HG02840 (cell line): ENCODE measurements around the gene SAMD3.
"Not testable (repeated sequence)": the region's sequence is repeated elsewhere in the genome, so short reads cannot be mapped to it uniquely, and the experiment has no call there.

Experiments used
- ATAC-seq: cut with Tn5 transposase; IDR thresholded peaks from one replicate; pipeline ENCODE4 v1.9.1; 2021; ENCODE audit warnings: mild to moderate bottlenecking, moderate library complexity, moderate number of reproducible peaks; ENCODE audit not compliant: unreplicated experiment, low FRiP score

The SAMD3 gene

GRCh38 chr6:130182466-130182865 lies 40.3 kb downstream of the SAMD3 start:
- ATAC-seq: no peak

GRCh38 chr6:130178692-130179091 lies 44.1 kb downstream of the SAMD3 start:
- no peak for ATAC-seq

GRCh38 chr6:130176378-130176777 lies 46.4 kb downstream of the SAMD3 start:
- no peak for ATAC-seq

- ATAC-seq: not testable (repeated sequence)
Measured at GRCh38 chr6:130173377-130174004, 49.3 kb downstream of the SAMD3 start.

GRCh38 chr6:130170160-130170559 lies 52.6 kb downstream of the SAMD3 start:
- not testable (repeated sequence) for ATAC-seq

- ATAC-seq: no peak
Measured at GRCh38 chr6:130167655-130168054, 55.1 kb downstream of the SAMD3 start.

GRCh38 chr6:130164251-130164650 lies 58.5 kb downstream of the SAMD3 start:
- no peak for ATAC-seq

- ATAC-seq: no peak
Measured at GRCh38 chr6:130163266-130163665, 59.5 kb downstream of the SAMD3 start.

GRCh38 chr6:130162421-130162820 lies 60.3 kb downstream of the SAMD3 start:
- no peak for ATAC-seq

- ATAC-seq: no peak
Measured at GRCh38 chr6:130161683-130162404, 60.9 kb downstream of the SAMD3 start.

- ATAC-seq: no peak
Measured at GRCh38 chr6:130159956-130160355, 62.8 kb downstream of the SAMD3 start.

GRCh38 chr6:130158548-130158947 lies 64.2 kb downstream of the SAMD3 start:
- no peak for ATAC-seq

GRCh38 chr6:130158056-130158455 lies 64.7 kb downstream of the SAMD3 start:
- no peak for ATAC-seq

- no peak for ATAC-seq
Measured at GRCh38 chr6:130156908-130157307, 65.8 kb downstream of the SAMD3 start.

- no peak for ATAC-seq
Measured at GRCh38 chr6:130152908-130153510, 69.7 kb downstream of the SAMD3 start.

GRCh38 chr6:130150906-130151305 lies 71.8 kb downstream of the SAMD3 start:
- ATAC-seq: no peak

GRCh38 chr6:130149016-130149415 lies 73.7 kb downstream of the SAMD3 start:
- ATAC-seq: not testable (repeated sequence)

- no peak for ATAC-seq
Measured at GRCh38 chr6:130148181-130148580, 74.6 kb downstream of the SAMD3 start.

- no peak for ATAC-seq
Measured at GRCh38 chr6:130147111-130147510, 75.6 kb downstream of the SAMD3 start.

GRCh38 chr6:130143709-130144108 lies 79.0 kb downstream of the SAMD3 start:
- no peak for ATAC-seq

- no peak for ATAC-seq
Measured at GRCh38 chr6:130140084-130140483, 82.7 kb downstream of the SAMD3 start.

- no peak for ATAC-seq
Measured at GRCh38 chr6:130138909-130139242, 83.9 kb downstream of the SAMD3 start.
